ENCODE measurements around the gene PREX1. TPM values are rescaled to one million over a fixed set of nuclear protein-coding genes. Genes with fewer than 3 reads are reported as not detected.

The PREX1 gene
- total and polyA plus RNA-seq, 4 donors: 29.5 to 121 (median 69.3) TPM

DNA sequence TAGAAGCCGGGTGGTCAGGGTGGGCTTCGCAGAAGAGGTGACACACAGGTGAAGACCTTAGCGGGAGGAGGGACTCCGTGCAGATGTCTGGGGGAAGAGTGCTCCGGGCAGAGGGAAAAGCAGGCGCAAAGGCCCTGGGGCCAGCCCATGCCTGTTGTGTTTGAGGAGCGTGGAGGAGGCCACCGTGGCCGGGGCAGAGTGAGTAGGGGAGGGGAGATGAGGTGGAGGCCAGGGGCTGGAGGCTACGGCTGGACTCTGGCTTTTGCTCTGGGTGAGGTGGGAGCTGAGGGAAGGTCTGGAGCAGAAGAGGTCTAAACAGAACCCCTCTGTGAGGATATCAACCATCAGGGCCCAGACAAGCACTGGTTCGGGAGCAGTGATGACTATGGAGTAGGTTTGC, 244.0 kb downstream of the PREX1 start:
- WGBS, 2 donors: 82% methylated on average over 11 of the region's 11 CpGs
- Histone ChIP-seq H3K4me3 (no peak overlapping the region), H3K9me3 (ENCODE audit: control insufficient read depth in 4 of 4, insufficient read depth in 3 of 4, low read length in 3 of 4) (no peaks in the 10 kb centered on the region), H3K9ac (ENCODE audit: insufficient read depth in 1 of 2, low read length in 2 of 2) (no peak overlapping the region), H3K27me3 (ENCODE audit: control insufficient read depth in 3 of 3, insufficient read depth in 3 of 3, low read length in 2 of 3) (peaks cover 0 to 5% (median 3%) of the 10 kb centered on the region in 3 donors), H3K27ac (ENCODE audit: low read depth in 1 of 2, low read length in 1 of 2) (no peak overlapping the region), H3K4me1 (ENCODE audit: control insufficient read depth in 5 of 5, insufficient read depth in 5 of 5, low read length in 5 of 5) (peaks cover 0 to 9% (median 0%) of the 10 kb centered on the region in 5 donors), H3K36me3 (ENCODE audit: control insufficient read depth in 4 of 4, insufficient read depth in 4 of 4, low read length in 4 of 4) (no peaks in the 10 kb centered on the region)
- TF ChIP-seq, protein P1, sequence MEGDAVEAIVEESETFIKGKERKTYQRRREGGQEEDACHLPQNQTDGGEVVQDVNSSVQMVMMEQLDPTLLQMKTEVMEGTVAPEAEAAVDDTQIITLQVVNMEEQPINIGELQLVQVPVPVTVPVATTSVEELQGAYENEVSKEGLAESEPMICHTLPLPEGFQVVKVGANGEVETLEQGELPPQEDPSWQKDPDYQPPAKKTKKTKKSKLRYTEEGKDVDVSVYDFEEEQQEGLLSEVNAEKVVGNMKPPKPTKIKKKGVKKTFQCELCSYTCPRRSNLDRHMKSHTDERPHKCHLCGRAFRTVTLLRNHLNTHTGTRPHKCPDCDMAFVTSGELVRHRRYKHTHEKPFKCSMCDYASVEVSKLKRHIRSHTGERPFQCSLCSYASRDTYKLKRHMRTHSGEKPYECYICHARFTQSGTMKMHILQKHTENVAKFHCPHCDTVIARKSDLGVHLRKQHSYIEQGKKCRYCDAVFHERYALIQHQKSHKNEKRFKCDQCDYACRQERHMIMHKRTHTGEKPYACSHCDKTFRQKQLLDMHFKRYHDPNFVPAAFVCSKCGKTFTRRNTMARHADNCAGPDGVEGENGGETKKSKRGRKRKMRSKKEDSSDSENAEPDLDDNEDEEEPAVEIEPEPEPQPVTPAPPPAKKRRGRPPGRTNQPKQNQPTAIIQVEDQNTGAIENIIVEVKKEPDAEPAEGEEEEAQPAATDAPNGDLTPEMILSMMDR (IDR thresholded peaks at IDR 0.05; ENCODE audit: control extremely low read depth, extremely low read depth): no peak
- DNase-seq: no peak
- ATAC-seq (ENCODE audit: insufficient read depth, low FRiP score): no peak

DNA sequence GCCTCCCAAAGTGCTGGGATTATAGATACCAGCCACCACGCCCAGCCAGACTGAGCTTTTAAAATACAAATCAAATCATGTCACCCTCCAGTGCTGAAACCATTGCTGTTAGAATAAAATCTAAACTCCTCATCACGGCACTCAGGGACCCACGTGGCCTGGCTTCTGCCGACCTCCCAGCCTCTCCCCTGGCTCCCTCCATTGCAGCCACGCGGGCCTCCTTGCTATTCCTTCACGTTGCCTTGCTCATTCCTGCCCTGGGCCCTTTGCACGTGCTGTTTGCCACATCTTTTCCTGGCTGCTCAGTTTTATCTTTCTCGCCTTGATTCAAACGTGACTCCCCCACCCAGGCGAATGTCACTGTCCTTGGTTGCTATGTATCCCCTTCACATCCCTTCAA, 244.6 kb downstream of the PREX1 start:
- Histone ChIP-seq H3K9me3 (ENCODE audit: control insufficient read depth in 4 of 4, insufficient read depth in 3 of 4, low read length in 3 of 4) (no peaks in the 10 kb centered on the region), H3K9ac (ENCODE audit: insufficient read depth in 1 of 2, low read length in 2 of 2) (no peak overlapping the region), H3K27ac (ENCODE audit: low read depth in 1 of 2, low read length in 1 of 2) (no peak overlapping the region), H3K4me3 (no peak overlapping the region), H3K36me3 (ENCODE audit: control insufficient read depth in 4 of 4, insufficient read depth in 4 of 4, low read length in 4 of 4) (no peaks in the 10 kb centered on the region), H3K4me1 (ENCODE audit: control insufficient read depth in 5 of 5, insufficient read depth in 5 of 5, low read length in 5 of 5) (peaks cover 0 to 9% (median 0%) of the 10 kb centered on the region in 5 donors), H3K27me3 (ENCODE audit: control insufficient read depth in 3 of 3, insufficient read depth in 3 of 3, low read length in 2 of 3) (peaks cover 0 to 5% (median 3%) of the 10 kb centered on the region in 3 donors)
- DNase-seq: no peak
- TF ChIP-seq, protein P1 (IDR thresholded peaks at IDR 0.05; ENCODE audit: control extremely low read depth, extremely low read depth): no peak
- no peak for ATAC-seq (ENCODE audit: insufficient read depth, low FRiP score)
- whole genome bisulfite sequencing, 2 donors: 83 to 91% methylated on average over 11 of the region's 11 CpGs

DNA sequence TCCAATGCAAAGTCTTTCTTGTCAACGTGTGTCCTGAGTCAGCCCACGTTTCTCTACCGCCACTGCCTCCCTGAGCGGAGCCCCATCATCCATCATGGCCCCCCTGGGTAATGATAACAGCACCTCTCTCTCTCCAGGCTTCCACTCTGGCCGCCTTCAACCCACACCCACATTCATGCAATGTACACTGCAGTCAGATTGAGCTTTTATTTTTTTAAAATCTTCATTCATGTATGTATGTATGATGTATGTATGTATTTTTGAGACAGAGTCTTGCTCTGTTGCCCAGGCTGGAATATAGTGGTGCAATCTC, 245.2 kb downstream of the PREX1 start:
- no peak for ATAC-seq (ENCODE audit: insufficient read depth, low FRiP score)
- Histone ChIP-seq H3K27me3 (ENCODE audit: control insufficient read depth in 3 of 3, insufficient read depth in 3 of 3, low read length in 2 of 3) (peaks cover 0 to 5% (median 3%) of the 10 kb centered on the region in 3 donors), H3K9me3 (ENCODE audit: control insufficient read depth in 4 of 4, insufficient read depth in 3 of 4, low read length in 3 of 4) (no peaks in the 10 kb centered on the region), H3K27ac (ENCODE audit: low read depth in 1 of 2, low read length in 1 of 2) (no peak overlapping the region), H3K9ac (ENCODE audit: insufficient read depth in 1 of 2, low read length in 2 of 2) (no peak overlapping the region), H3K4me3 (no peak overlapping the region), H3K36me3 (ENCODE audit: control insufficient read depth in 4 of 4, insufficient read depth in 4 of 4, low read length in 4 of 4) (no peaks in the 10 kb centered on the region), H3K4me1 (ENCODE audit: control insufficient read depth in 5 of 5, insufficient read depth in 5 of 5, low read length in 5 of 5) (peaks cover 0 to 9% (median 0%) of the 10 kb centered on the region in 5 donors)
- TF ChIP-seq, protein P1 (IDR thresholded peaks at IDR 0.05; ENCODE audit: control extremely low read depth, extremely low read depth): no peak
- no peak for DNase-seq
- WGBS, 2 donors: 41 to 52% methylated on average over 5 of the region's 5 CpGs

DNA sequence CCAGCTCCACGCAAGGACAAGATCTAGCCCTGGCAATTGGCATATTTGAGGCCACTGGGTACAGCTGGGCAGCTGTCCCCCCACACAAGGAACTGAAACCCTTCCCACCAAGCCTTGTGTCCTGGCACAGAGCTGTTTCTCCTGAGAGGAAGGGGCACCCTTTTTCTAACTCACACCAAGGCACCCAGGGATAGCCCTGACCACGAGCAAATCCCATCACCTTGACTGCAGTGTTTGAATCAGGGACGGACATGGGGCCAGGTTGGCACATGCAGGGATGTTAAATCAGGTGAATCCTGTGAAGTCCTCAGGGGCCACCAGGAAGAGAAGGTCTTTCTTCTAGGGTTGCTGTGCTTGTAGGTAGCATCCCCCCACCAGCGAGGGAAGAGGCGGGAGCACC, 246.6 kb downstream of the PREX1 start:
- 88 to 89% methylated on average over 5 of the region's 5 CpGs for WGBS, 2 donors
- Histone ChIP-seq H3K36me3 (ENCODE audit: control insufficient read depth in 4 of 4, insufficient read depth in 4 of 4, low read length in 4 of 4) (no peaks in the 10 kb centered on the region), H3K27ac (ENCODE audit: low read depth in 1 of 2, low read length in 1 of 2) (no peak overlapping the region), H3K9me3 (ENCODE audit: control insufficient read depth in 4 of 4, insufficient read depth in 3 of 4, low read length in 3 of 4) (no peaks in the 10 kb centered on the region), H3K9ac (ENCODE audit: insufficient read depth in 1 of 2, low read length in 2 of 2) (no peak overlapping the region), H3K4me3 (no peak overlapping the region), H3K4me1 (ENCODE audit: control insufficient read depth in 5 of 5, insufficient read depth in 5 of 5, low read length in 5 of 5) (peaks cover 0 to 9% (median 0%) of the 10 kb centered on the region in 5 donors), H3K27me3 (ENCODE audit: control insufficient read depth in 3 of 3, insufficient read depth in 3 of 3, low read length in 2 of 3) (peaks cover 0 to 5% (median 3%) of the 10 kb centered on the region in 3 donors)
- TF ChIP-seq, protein P1 (IDR thresholded peaks at IDR 0.05; ENCODE audit: control extremely low read depth, extremely low read depth): no peak
- DNase-seq (no peak), ATAC-seq (ENCODE audit: insufficient read depth, low FRiP score) (no peak)

Data from lung (tissue), 12 donors.